Measurements from ENCODE around the gene INTS7.

INTS7 gene

DNA sequence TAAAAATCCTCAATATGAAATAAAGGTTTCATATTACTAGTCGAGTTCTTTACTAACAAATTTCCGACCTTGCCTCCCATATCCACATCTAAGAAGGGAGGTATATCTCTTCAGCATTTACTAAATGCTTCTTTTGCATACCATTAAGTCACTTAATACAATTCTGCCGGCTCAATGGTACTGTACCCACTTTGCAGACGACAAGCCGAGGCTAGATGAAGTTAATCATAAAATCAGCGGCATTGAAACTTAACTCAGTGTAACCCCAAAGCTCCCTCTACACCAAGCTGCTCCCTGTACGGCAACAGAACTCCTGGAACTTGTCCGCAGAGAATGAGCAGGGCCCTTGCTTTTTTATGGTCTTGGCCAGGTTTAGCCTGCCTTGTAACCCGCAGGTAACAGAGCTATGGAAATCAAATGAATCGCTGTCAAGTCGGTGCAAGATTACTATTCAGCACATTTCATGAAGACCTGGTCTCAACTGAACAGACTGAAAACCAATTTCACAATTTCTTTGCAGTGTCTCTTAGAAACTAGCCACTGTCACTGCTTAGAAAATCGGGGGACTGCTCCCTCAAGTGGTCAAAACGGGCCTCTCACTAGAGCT, 738 bp downstream of the INTS7 start:
- TF ChIP-seq FOXP2 (optimal IDR thresholded peaks at IDR 0.05; ENCODE audit: borderline replicate concordance, extremely low read depth, extremely low read length, insufficient read depth) (no peak), SIN3A (IDR thresholded peaks at IDR 0.05; ENCODE audit: borderline replicate concordance, insufficient read depth, low read length) (no peak), TAF1 (IDR thresholded peaks at IDR 0.05; ENCODE audit: borderline replicate concordance, insufficient read depth, low read length) (no peak), POLR2AphosphoS5 (IDR thresholded peaks at IDR 0.05; ENCODE audit: low read depth, low read length) (no peak)
- TF ChIP-seq, protein P1, sequence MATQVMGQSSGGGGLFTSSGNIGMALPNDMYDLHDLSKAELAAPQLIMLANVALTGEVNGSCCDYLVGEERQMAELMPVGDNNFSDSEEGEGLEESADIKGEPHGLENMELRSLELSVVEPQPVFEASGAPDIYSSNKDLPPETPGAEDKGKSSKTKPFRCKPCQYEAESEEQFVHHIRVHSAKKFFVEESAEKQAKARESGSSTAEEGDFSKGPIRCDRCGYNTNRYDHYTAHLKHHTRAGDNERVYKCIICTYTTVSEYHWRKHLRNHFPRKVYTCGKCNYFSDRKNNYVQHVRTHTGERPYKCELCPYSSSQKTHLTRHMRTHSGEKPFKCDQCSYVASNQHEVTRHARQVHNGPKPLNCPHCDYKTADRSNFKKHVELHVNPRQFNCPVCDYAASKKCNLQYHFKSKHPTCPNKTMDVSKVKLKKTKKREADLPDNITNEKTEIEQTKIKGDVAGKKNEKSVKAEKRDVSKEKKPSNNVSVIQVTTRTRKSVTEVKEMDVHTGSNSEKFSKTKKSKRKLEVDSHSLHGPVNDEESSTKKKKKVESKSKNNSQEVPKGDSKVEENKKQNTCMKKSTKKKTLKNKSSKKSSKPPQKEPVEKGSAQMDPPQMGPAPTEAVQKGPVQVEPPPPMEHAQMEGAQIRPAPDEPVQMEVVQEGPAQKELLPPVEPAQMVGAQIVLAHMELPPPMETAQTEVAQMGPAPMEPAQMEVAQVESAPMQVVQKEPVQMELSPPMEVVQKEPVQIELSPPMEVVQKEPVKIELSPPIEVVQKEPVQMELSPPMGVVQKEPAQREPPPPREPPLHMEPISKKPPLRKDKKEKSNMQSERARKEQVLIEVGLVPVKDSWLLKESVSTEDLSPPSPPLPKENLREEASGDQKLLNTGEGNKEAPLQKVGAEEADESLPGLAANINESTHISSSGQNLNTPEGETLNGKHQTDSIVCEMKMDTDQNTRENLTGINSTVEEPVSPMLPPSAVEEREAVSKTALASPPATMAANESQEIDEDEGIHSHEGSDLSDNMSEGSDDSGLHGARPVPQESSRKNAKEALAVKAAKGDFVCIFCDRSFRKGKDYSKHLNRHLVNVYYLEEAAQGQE (IDR thresholded peaks at IDR 0.05; ENCODE audit: insufficient read depth in 1 of 2, low read depth in 2 of 2, low read length in 2 of 2) = no peak

DNA sequence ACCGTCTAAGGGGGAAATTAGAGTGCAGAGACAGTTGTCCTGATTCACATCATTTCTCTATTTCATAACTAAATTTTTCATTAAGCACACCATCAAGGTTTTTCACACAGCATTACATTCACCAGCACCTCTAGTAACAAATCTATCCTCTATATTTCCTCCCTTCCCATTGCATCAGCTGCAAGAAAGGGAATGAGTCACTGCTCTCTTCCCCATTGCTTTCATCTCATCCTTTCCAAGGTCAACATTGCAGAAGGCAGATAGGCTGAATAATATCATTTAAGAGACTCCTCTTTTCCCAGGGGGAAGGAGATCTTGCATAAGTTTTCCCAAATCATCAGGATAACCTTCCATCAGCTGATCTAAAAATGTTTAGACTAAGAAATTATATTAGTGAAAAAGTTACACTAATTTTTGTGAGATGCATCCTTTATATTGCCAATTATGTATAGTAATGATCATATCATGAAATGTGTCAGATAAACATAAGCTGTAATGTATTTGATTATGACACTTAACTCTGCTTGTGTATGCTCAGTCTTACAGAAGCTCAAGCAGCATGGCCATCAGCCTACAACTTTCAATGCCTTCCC, 4.3 kb downstream of the INTS7 start:
- TF ChIP-seq, protein P1 (IDR thresholded peaks at IDR 0.05; ENCODE audit: insufficient read depth in 1 of 2, low read depth in 2 of 2, low read length in 2 of 2) = no peak
- TF ChIP-seq SIN3A (IDR thresholded peaks at IDR 0.05; ENCODE audit: borderline replicate concordance, insufficient read depth, low read length) = no peak
- TF ChIP-seq TAF1 (IDR thresholded peaks at IDR 0.05; ENCODE audit: borderline replicate concordance, insufficient read depth, low read length) = no peak
- no peak for TF ChIP-seq FOXP2 (optimal IDR thresholded peaks at IDR 0.05; ENCODE audit: borderline replicate concordance, extremely low read depth, extremely low read length, insufficient read depth)
- TF ChIP-seq POLR2AphosphoS5 (IDR thresholded peaks at IDR 0.05; ENCODE audit: low read depth, low read length) = no peak

DNA sequence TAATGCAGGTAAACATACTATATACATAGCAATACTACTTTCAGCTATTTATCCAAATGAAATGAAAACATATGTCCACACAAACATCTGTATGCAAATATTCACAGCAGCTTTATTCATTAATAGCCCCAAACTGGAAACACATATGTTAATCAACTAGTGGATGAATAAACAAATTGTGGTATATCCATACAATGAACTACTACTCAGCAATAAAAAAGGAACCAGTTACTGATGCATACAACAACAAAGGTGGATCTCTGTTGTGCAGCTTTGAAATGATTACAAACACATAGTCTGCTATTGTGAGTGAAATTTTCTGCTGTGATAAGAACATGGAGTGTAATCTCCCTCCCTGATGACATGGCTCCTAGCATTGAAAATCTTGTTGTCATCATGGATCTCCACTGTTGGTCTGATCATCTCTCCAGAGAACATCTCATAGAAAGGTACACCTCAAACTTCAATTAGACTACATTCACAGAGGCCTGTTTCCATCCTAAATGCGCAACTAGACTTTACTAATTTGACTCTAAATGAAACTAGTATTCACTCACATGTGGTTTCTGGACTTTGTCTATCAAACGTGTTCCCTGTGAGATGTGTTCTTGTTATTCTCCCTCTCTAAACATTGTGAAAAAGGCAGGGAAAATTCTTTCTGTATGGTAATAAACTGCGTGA, 10.7 kb downstream of the INTS7 start:
- TF ChIP-seq, protein P1 (IDR thresholded peaks at IDR 0.05; ENCODE audit: insufficient read depth in 1 of 2, low read depth in 2 of 2, low read length in 2 of 2) = no peak
- TF ChIP-seq FOXP2 (optimal IDR thresholded peaks at IDR 0.05; ENCODE audit: borderline replicate concordance, extremely low read depth, extremely low read length, insufficient read depth) (no peak), SIN3A (IDR thresholded peaks at IDR 0.05; ENCODE audit: borderline replicate concordance, insufficient read depth, low read length) (no peak), POLR2AphosphoS5 (IDR thresholded peaks at IDR 0.05; ENCODE audit: low read depth, low read length) (no peak), TAF1 (IDR thresholded peaks at IDR 0.05; ENCODE audit: borderline replicate concordance, insufficient read depth, low read length) (no peak)

DNA sequence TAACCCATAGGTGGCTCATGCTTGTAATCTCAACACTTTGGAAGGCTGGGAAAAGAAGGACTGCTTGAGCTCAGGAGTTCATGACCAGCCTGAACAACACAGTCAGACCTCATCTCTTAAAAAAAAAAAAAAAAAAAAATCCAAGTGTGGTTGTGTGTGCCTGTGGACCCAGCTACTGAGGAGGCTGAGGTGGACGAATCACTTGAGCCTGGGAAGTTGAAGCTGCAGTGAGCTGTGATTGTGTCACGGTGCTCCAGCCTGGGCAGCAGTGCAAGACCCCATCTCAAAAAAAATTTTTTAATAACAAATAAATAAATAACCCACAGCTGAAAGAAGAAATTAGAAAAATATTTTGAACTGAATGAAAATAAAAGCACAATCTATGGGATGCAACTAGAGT, 13.8 kb downstream of the INTS7 start:
- TF ChIP-seq POLR2AphosphoS5 (IDR thresholded peaks at IDR 0.05; ENCODE audit: low read depth, low read length) (no peak), SIN3A (IDR thresholded peaks at IDR 0.05; ENCODE audit: borderline replicate concordance, insufficient read depth, low read length) (no peak), TAF1 (IDR thresholded peaks at IDR 0.05; ENCODE audit: borderline replicate concordance, insufficient read depth, low read length) (no peak), FOXP2 (optimal IDR thresholded peaks at IDR 0.05; ENCODE audit: borderline replicate concordance, extremely low read depth, extremely low read length, insufficient read depth) (no peak)
- TF ChIP-seq, protein P1 (IDR thresholded peaks at IDR 0.05; ENCODE audit: insufficient read depth in 1 of 2, low read depth in 2 of 2, low read length in 2 of 2) = no peak
